HuH-7.5 (cell line): ENCODE results near the gene IDH1.
"Not testable (repeated sequence)": the region's sequence is repeated elsewhere in the genome, so short reads cannot be mapped to it uniquely, and the experiment has no call there.

Experiments
- DNase-seq: peaks from one replicate; pipeline ENCODE4 v3.0.0; 2011; ENCODE audit warnings: low spot score

Gene IDH1

DNA sequence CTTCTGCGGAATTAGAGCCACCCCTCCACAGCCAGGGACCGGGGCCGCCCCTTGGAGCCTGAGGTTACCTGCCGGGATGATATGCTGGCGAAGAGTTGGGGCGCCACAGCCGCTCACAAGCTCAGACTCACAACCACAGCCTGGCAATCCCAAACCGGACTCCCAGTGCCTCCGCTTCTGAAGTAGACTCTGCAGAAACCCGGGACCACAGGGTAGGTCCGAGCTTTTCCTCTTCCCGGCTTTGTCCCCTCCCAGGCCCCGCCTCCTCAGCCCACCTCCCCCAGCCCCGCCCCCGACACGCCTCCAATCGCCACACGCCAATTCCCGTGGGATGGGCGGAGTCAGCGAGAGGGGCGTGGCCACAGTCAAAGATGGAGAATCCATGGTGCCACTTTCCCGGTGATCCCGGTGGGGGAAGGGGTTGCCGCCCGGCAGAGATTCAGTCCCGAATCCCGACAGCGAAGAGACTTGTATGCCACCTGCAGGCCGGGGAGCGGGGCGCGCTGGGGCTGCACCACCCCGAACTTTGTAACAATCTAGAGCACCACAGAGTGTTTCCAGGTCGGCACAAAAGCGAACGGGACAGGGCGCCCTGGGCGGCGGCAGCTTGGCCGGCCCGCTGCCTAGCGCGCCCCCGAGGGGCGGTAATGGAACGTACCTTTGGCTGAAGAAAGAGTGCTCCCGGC, at the start of gene IDH1:
TSS of gene IDH1 (minus strand) at position 201 of the 686 bp plus-strand sequence. CDS start 3,520 bp downstream, outside the sequence.
- DNase-seq: peak; percentile 76

DNA sequence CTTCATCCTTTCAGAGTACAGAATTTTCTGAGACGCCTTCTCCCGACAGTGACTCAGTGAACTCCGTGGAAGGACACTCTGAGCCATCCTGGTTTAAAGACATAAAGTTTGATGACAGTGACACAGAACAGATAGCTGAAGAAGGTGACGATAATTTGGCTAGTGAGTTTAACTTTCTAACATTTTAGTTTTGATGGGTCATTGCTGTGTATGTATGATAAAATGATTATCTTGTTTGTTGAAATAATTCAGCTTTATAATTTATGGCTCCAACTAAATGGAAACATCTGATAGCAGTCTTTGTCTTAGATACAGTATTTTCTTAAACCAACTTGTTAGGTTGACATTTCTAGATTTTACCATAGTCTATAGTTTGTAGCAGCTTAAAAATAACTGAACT, 49.3 kb upstream of the IDH1 start:
- no peak for DNase-seq

DNA sequence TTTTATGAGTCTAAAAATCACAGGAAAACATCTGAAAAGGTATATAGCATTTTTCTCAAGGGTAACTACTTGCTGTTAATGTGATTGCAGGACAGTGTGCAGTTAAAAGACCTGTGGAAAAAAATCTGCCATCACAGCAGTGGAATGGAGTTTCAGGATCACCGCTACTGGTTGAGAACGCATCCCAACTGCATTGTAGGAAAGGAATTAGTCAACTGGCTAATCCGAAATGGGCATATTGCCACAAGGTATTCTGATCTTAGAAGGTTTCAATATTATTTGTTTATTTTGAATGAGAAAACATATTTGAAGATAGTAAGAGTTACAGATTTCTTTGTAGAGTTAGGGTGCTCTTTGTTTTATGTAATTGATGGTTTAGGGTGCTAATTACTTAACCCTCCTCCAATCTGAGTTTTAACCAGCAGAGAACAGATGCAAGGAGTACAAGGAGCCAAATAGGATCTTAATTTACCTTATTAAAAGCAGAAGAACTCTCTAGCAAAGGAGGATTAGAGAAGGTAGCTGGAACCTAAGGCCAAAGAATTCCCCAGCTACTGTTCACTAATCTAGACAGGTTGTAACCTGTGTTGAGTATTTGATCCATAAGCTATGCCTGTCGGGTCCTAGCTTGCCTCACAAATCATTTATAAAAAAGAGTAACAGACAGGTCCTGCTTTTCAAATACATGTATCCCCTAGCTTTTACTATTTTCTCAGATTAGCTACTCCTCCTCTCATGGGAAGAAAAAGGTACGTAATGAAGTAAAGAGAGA, 46.2 kb upstream of the IDH1 start:
- no peak for DNase-seq

DNA sequence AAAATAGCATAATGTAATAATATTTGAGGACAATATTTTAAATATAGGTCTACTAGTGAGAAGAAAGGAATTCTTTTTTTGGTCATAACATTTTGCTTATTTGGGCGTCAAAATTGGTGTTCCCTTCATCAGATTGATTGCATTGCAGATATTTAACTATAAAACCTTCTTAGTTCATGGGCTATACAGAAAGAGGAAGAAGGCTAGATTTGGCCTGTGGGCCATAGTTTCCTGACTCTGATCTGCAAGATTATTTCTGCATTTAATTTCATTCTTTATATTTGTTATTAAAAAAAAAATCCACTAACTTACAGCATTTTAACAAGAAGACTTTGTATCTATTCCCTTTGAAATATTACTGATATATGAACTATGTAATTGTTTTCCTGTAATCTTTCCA, 43.1 kb upstream of the IDH1 start:
- no peak for DNase-seq

DNA sequence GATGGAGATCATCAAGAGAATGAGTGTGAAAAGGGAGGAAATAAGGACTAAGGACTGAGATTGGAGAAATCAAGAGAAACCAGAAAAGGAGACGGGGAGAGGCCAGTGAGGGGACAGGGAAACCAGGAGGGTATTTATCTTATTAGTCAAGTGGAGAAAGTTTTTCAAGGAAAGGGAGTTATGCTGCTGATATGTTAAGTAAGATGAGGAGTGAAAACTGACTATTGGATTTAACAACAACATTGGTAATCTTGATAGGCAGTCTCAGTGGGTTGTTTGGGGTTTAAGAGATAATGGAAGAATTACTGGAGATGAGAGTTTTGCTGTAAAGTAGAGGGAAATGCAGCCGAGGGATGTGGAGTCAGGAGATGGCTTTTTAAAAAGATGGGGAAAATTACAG, 41.7 kb upstream of the IDH1 start:
- DNase-seq: no peak

DNA sequence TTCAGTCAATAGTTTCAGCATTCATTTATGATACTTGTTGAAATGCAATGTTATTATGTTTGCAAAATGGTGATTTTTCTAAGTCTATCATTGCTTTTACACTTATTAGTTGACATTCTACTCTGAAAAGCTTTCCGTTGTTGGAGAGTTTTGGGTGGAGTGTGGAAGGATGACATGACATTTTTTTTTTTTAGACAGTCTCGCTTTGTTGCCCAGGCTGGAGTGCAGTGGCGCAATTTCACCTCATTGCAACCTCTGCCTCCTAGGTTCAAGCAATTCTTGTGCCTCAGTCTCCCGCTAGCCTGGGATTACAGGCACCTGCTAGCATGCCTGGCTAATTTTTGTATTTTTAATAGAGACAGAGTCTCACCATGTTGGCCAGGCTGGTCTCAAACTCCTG, 41.0 kb upstream of the IDH1 start:
- no peak for DNase-seq

DNA sequence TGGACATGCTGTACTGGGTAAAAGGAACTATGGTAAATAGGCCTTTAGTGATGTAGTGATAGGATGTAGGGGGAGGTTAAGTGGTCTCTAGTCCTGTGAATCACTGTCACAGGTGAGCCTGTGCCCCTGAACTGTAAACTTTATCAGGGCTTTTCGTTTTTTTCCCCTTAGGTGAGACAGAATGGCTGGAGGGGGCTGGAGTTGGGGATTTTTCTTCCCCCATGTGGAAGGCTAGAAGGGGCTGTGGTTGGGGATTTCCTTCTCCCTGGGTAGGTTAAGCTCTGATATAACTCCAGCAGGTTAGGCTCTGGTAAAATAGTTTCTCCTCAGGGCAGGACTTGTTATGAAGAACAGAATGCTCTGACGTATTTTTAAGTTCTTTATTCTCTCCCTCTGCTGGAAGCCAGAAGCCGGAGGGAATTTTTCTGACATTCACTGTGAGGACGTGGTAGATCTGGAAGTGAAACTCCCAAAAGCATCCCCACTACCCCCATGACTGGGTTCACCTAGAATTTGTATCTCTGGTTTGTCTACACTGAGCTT, 39.7 kb upstream of the IDH1 start:
- DNase-seq: no peak

DNA sequence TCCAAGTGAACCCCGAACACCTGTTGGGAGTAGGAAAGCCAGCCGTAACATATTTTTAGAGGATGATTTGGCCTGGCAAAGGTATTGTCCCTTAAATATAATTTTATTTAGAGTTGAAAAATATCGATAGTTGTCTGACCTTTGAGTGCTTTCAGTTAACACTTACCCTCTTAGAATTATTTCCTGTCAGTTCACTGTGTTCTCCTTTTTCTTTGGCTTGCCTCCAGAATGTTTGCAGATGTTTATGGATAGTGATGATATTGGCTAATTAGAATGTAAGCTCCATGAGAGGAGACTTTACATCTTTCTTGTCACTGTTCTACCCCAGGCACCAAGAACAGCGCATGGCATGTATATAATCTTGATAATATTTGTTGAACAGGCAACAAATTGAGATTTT, 31.0 kb upstream of the IDH1 start:
- no peak for DNase-seq

DNA sequence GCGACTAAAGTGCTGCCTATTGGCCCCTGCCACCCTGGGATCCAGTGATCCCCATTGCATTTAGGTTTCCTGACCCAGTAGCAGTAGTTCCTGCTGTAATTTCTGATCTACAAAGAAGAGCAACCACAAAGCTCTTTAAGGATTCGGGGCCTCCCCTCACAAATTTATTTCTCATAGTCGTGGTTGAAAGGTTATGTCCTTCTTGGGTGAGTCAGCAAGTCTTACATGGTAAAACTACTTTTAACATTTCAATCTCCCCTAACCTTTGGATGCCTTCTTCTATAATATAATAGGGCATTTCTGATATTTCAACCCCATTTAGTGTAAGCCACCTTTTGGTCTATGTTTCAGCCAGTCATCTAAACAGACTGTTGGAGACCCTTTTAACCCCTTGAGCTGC, 26.1 kb upstream of the IDH1 start:
- no peak for DNase-seq

DNA sequence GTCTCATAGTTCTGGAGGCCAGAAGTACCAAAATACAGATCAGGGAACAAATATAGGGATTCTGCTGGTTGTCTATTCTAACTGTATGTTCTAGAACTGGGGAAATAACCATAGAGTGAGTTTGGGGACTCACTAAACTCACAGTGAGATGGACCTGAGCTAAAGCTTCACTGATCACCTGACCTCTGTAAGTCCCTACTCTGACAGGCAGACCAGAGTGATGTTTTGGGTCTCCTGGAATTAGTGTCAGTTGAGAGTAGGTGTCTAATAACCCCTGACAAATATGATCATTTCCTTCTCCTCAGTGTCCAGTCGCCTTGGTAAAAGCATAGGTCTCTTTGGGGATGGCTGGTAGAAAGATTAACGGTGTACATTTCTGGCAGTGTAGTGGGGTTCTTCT, 25.4 kb upstream of the IDH1 start:
- DNase-seq: no peak

DNA sequence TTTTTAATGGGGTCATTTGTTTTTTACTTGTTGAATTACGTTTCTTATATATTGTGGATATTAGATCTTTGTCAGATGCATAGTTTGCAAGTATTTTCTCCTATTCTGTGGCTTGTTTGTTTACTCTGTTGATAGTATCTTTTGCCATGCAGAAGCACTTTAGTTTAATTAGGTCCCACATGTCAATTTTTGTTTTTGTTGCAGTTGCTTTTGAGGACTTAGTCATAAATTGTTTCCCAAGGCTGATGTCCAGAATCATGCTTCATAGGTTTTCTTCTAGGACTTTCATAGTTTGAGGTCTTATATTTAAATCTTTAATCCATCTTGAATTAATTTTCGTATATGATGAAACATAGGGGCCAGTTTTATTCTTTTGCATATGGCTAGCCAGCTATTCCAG, 24.4 kb upstream of the IDH1 start:
- DNase-seq: no peak

DNA sequence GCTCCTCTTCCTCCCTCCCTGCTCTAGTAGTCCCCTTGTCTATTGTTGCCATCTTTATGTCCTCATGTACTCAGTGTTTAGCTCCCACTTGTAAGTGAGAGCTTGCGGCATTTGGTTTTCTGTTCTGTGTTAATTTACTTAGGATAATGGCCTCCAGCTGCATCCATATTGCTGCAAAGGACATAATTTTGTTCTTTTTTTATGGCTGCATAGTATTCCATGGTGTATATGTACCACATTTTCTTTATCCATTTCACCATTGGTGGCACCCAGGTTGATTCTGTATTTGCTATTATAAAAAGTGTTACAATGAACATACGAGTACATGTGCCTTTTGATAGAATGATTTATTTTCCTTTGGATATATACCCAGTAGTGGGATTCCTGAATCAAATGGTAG, 23.7 kb upstream of the IDH1 start:
- DNase-seq: no peak

DNA sequence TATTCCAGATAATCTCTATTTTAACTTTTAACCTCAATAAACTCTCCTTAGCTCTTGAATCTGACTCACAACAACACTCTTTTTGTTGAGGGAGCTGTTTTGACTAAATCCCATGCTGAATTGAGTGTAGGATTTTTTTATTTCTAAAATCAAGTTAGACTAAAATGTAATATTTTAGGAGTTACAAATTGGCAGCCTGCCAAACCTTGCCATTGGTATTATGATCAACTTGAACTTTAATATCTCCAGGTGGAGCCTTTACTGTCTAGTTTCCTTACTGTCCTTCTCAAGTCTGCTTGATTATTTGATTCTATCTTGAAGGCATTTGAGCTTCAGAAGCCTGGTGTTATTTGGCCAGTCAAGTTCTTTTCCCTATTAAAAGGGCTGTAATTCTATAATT, 19.9 kb upstream of the IDH1 start:
- DNase-seq: no peak

DNA sequence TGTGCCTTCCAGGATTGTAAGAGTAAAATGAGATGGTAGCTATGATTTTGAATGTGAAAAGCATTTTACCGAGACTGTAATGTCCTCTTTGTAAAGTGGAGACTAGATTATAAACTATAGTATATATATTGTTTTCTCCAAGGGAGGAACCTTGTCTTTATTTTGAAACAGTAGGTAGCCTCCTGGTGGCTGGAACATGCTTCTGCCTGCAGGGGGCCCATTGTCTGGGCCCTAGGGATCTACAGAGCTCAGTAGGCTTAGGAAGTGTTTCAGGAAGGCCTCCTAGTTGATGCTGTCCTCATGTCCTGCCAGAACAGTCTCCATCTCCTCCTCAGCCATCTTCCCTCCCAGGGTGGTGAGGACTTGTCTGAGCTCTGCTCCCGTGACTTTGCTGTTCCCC, 14.2 kb upstream of the IDH1 start:
- DNase-seq: no peak

DNA sequence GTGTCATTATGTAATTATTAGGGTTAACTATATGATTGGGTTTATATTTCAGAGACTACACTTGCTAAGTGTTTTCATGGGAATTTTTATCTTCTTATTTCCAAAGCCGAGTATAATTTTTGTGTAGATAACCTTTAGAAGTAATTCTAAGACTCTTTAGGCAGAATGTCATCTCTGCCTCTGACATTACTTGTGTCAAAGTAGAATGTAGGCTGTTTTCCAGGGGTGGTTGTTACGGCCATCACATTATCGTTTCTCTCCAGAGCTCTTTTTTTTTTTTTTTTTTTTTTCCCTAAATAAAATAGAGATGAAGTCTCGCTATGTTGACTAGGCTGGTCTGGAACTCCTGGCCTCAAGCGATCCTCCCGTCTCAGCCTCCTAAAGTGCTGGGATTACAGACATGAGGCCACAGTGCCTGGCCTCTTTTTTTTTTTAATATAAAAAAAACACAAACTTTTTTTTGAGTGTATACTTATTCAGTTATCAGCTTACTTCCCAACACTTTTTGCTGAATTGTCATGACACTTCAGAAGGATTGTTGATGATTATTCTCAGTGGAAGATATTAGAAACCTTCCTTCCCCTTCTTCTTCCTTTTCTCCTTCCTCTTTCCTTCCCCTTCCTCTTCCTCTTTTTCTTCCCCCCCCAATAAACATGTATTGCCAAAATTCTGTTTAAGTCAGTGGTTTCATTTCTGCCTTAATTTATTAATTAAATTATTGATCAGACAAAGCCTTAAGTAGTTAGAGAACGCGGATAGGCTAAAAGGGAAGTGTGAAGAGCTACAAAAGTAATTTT, 13.5 kb upstream of the IDH1 start:
- DNase-seq: no peak

DNA sequence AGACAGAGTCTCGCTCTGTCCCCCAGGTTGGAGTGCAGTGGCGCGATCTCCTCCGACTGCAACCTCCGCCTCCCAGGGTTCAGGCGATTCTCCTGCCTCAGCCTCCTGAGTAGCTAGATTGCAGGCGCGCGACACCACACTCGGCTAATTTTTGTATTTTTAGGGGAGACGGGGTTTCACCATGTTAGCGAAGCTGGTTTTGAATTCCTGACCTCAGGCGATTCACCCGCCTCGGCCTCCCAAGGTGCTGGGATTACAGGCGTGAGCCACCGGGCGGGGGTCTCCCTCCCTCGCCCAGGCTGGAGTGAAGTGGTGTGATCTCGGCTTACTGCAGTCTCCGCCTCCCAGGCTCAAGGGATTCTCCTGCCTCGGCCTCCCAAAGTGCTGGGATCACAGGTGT, 12.7 kb upstream of the IDH1 start:
- DNase-seq: not testable (repeated sequence)

DNA sequence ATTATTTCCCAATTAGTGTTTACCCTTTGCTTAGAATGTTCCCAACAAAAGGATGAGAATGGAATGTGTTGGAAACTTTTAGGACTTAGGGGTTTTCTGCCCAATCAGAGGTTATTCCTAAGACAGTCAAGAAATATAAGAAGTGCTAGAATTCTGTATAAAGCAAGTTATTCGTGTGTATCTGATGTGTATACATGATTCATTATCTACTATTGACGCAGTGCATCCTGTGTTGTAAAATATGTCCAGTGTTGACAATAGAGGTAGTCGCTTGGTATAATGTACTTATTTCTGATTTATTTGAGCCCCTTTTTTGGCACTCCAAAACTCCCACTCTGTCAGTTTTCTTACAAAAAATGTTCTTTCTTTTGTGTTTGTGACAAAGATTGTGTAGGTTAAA, 12.1 kb upstream of the IDH1 start:
- no peak for DNase-seq

DNA sequence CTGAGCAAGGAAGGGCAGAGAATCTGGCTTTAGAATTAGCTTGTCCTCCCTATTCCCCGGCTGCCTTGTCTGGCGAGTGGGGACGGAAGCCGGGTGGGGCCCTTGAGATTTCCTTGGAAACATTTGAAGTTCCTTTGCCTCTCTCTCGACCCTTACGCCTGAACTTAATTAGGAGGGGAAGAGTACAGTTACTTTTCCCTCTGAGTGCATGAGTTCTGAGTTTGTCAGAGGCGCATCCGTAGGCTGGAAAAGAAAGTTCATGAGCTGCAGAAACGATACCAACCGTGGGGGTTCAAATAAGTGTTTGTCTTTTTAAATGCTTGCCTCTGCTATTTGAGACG, 11.7 kb upstream of the IDH1 start:
- no peak for DNase-seq

DNA sequence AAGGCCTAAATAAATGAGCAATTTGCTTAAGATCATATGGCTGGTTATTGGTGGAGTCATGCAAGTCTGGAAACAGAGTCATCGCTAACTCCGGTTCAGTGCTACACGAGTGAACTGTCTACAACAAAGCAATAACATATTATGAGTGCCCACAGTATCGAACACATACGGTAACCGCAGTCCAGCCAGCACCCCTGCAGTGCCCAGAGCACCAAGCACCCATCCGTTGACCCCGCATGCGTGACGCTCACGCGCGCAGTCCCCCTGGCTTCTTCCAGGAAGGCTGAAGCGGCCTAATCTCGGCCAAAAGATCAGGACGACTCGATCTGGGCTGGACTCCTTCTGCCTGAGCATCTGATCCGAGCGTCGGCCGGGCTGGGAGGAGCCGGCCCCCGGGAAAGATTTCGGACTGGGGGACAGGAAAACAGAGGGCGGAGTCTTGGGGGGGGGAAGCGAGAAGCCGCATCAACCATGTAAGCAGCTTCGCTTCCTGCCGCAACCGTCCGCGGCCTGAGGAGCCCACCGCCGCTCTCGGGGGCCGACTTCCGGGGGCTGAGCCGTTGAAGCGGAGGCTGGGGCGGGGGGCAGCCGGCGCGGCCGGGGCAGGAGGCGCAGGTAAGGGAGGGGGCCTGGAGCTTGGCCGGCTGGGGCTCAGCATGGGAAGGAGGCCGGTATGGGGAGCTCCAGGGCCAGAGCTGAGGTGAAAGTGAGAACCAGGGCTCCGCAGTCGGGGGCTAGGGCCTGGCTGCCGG, 11.1 kb upstream of the IDH1 start, which contains the start of gene PIKFYVE:
TSS of gene PIKFYVE (plus strand) at position 455 of the 752 bp plus-strand sequence. CDS start 5,265 bp downstream, outside the sequence.
- DNase-seq: peak; percentile 84

DNA sequence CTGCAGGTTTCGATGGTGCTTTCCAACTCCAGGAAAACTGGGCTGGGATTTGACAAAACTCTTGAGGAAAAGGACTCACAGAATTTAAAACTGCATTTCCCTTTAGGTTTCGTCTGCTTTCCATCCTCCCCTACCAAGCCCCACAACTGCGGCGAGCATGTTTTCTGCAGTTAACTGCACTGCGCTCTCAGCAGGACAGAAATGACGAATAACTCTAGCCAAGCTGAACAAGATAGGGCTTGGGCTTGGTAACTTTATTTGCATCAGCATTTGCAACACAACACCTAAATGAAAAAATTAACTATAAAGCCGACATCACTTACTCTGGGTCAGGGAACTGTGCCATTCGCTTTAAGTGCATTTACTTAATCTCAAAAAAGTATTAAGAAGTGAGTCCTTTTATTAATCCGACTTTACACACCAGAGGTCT, 10.5 kb upstream of the IDH1 start:
- no peak for DNase-seq

DNA sequence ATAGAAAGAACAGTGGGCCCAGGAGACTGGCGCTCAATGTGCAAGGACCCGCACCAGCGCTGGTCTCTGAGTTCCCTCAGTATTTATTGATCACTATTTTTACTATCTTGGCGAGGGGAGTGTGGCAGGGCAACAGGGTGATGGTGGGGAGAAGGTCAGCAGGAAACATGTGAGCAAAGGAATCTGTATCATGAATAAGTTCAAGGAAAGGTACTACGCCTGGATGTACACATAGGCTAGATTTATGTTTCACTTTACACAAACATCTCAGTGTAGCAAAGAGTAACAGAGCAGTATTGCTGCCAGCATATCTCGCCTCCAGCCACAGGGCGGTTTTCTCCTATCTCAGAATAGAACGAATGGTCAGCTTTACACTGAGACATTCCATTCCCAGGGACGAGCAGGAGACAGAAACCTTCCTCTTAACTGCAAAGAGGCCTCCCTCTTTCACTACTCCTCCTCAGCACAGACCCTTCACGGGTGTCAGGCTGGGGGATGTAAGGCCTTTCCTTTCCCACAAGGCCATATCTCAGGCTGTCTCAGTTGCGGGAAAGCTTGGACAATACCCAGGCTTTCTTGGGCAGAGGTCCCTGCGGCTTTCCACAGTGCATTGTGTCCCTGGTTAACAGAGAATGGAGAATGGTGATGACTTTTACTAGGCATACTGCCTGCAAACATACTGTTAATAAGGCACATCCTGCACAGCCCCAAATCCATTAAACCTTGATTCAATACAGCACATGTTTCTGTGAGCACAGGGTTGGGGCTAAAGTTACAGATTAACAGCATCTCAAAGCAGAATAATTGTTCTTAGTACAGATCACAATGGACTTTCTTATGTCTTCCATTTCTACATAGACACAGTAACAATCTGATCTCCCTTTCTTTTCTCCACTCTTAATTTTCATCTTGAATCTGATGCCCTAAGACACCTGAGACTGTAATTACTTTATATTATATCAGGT, 2.3 kb upstream of the IDH1 start:
- DNase-seq: not testable (repeated sequence)
